ENCODE measurements around the gene NCKAP5.
A peak's percentile ranks its signal among the peaks of the same experiment; 100 is the strongest.
"Not testable (repeated sequence)": the region's sequence is repeated elsewhere in the genome, so short reads cannot be mapped to it uniquely, and the experiment has no call there.

The NCKAP5 gene

GRCh38 chr2:132849118-132849517, 719.1 kb downstream of the NCKAP5 start:
- DNase-seq = no peak

- no peak for DNase-seq
These were observed 722.9 kb downstream of the NCKAP5 start for GRCh38 chr2:132845339-132845738.

- no peak for DNase-seq
These were observed 723.7 kb downstream of the NCKAP5 start for GRCh38 chr2:132844585-132844984.

- DNase-seq = no peak
These were observed 730.5 kb downstream of the NCKAP5 start for GRCh38 chr2:132837769-132838168.

- no peak for DNase-seq
These were observed 737.9 kb downstream of the NCKAP5 start for GRCh38 chr2:132830321-132830827.

- DNase-seq = peak; percentile 13
These were observed 742.7 kb downstream of the NCKAP5 start for GRCh38 chr2:132825601-132826000.

GRCh38 chr2:132824716-132825115, 743.5 kb downstream of the NCKAP5 start:
- DNase-seq = no peak

GRCh38 chr2:132816234-132816633, 752.0 kb downstream of the NCKAP5 start:
- DNase-seq = no peak

- no peak for DNase-seq
These were observed 752.7 kb downstream of the NCKAP5 start for GRCh38 chr2:132815516-132815915.

GRCh38 chr2:132814651-132815050, 753.6 kb downstream of the NCKAP5 start:
- DNase-seq = no peak

- DNase-seq = no peak
These were observed 754.8 kb downstream of the NCKAP5 start for GRCh38 chr2:132813422-132813821.

GRCh38 chr2:132811148-132811915, 756.9 kb downstream of the NCKAP5 start:
- no peak for DNase-seq

- not testable (repeated sequence) for DNase-seq
These were observed 758.3 kb downstream of the NCKAP5 start for GRCh38 chr2:132809962-132810361.

GRCh38 chr2:132804051-132804450, 764.2 kb downstream of the NCKAP5 start:
- DNase-seq = no peak

- DNase-seq = no peak
These were observed 769.9 kb downstream of the NCKAP5 start for GRCh38 chr2:132798341-132798740.

GRCh38 chr2:132797556-132797955, 770.7 kb downstream of the NCKAP5 start:
- DNase-seq = no peak

GRCh38 chr2:132797071-132797470, 771.2 kb downstream of the NCKAP5 start:
- DNase-seq = no peak

GRCh38 chr2:132795220-132795619, 773.0 kb downstream of the NCKAP5 start:
- no peak for DNase-seq

- DNase-seq = no peak
These were observed 774.7 kb downstream of the NCKAP5 start for GRCh38 chr2:132793532-132793931.

GRCh38 chr2:132790207-132790785, 778.0 kb downstream of the NCKAP5 start:
- DNase-seq = no peak

- no peak for DNase-seq
These were observed 779.2 kb downstream of the NCKAP5 start for GRCh38 chr2:132789066-132789465.

- DNase-seq = no peak
These were observed 779.9 kb downstream of the NCKAP5 start for GRCh38 chr2:132788310-132788838.

- DNase-seq = no peak
These were observed 784.4 kb downstream of the NCKAP5 start for GRCh38 chr2:132783883-132784282.

- DNase-seq = no peak
These were observed 786.0 kb downstream of the NCKAP5 start for GRCh38 chr2:132782176-132782783.
